H1 (cell line): ENCODE data around the gene WDR19. TPM values are rescaled to one million over a fixed set of nuclear protein-coding genes. Genes with fewer than 3 reads are reported as not detected.

Experiments
- BCL11A ChIP-seq, 2 experiments: IDR thresholded peaks; one replicate each; pipeline ENCODE4 v1.6.1; 2011; ENCODE audit warnings: low read depth in 2 of 2, low read length in 2 of 2, mild to moderate bottlenecking in 2 of 2
- CREB1 ChIP-seq: IDR thresholded peaks from 2 replicates; pipeline ENCODE4 v1.6.1; 2012; ENCODE audit warnings: inconsistent platforms
- MAFK ChIP-seq: IDR thresholded peaks from 2 replicates; pipeline ENCODE4 v1.6.1; 2012; ENCODE audit warnings: low read depth, mild to moderate bottlenecking, improper control_type of control experiment, low read length
- POLR2A ChIP-seq, 2 experiments: IDR thresholded peaks; 1 replicate in 1 of 2; 2 replicates in 1 of 2; pipeline ENCODE4 v1.6.1; 2011; ENCODE audit warnings: low read depth in 2 of 2, low read length in 2 of 2, mild to moderate bottlenecking in 2 of 2; ENCODE audit errors: control extremely low read depth in 1 of 2
- TCF12 ChIP-seq: IDR thresholded peaks from 2 replicates; pipeline ENCODE4 v1.6.1; 2011; ENCODE audit warnings: low read depth, mild to moderate bottlenecking, low read length
- TEAD4 ChIP-seq: IDR thresholded peaks from 2 replicates; pipeline ENCODE4 v1.6.1; 2012; ENCODE audit warnings: low read depth, low read length, inconsistent platforms, mixed read lengths
- YY1 ChIP-seq: IDR thresholded peaks from 2 replicates; pipeline ENCODE4 v1.6.1; 2011; ENCODE audit warnings: low read depth, mild to moderate bottlenecking, low read length
- ZNF274 ChIP-seq: IDR thresholded peaks from 2 replicates; pipeline ENCODE4 v1.7.0; 2012; ENCODE audit warnings: low read length, borderline replicate concordance; ENCODE audit errors: extremely low read depth
- polyA plus RNA-seq, 7 experiments: library from polyadenylated mRNA; depleted of rRNA in 3 of 7; stranded (reverse) in 5 of 7; unstranded in 2 of 7; fragments of >200 nt in 5 of 7; fragments of 200-250 nt in 2 of 7; gene quantifications; 1 replicate in 5 of 7; 2 replicates in 1 of 7; 4 replicates in 1 of 7; pipeline versions ENCODE4 v1.2.1 to v1.2.3, GENCODE V29; 2011 to 2013; ENCODE audit warnings: missing spikeins in 2 of 7, mixed read lengths in 2 of 7
- small RNA-seq: library from polyadenylated mRNA; stranded (forward); fragments of <200 nt; extraction: miRNeasy Mini kit (QIAGEN cat#:217004); gene quantifications from one replicate; pipeline ENCODE3, GENCODE V24; 2013; ENCODE audit not compliant: insufficient read depth
- total RNA-seq: library from RNA; stranded (reverse); fragmentation: NEBNext Ultra II Directional; extraction: Animal tissue kit (Norgen Biotek cat#: 25700); gene quantifications from 2 replicates; pipeline ENCODE4 v1.2.1, GENCODE V29; 2021
- TF ChIP-seq, protein P1 (sequence below): IDR thresholded peaks from 2 replicates; pipeline ENCODE4 v1.6.1; 2012; ENCODE audit warnings: inconsistent platforms
- TF ChIP-seq, protein P2 (sequence below): IDR thresholded peaks from 2 replicates; pipeline ENCODE4 v1.6.1; 2012; ENCODE audit warnings: low read length, inconsistent platforms

Gene WDR19
- total and polyA plus RNA-seq, 2 of the 8 experiments (the other 6 are each of a cell fraction or from before 2014, with no cell fraction given), result 22.2 to 23.3 TPM

DNA sequence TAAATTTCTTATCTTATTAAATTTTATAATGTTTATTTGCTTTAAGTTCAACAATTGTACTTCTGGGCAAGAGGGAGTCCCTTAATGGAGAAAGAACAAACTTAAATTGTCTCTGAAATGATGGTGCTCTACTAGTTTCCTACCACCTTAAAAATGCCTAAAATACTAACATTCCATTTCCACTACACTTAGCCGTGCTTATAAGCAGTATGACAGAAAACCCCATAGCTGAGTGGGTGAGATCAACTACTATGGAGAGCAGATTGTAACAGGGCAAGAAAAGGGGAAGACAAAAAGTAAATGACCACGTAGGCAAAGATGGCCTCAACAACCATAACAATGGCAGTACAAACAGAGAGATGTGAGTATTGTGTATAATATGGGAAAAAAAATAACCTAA, 148.9 kb downstream of the WDR19 start (continued):
- TF ChIP-seq ZNF274 (no peak), CREB1 (no peak), MAFK (no peak), TEAD4 (no peak), BCL11A (IDR thresholded peaks at IDR 0.05; ENCODE audit: low read depth in 2 of 2, low read length in 2 of 2) (no peak), POLR2A (IDR thresholded peaks at IDR 0.05; ENCODE audit: control extremely low read depth in 1 of 2, low read depth in 2 of 2, low read length in 2 of 2) (no peak), TCF12 (no peak), YY1 (no peak)
- TF ChIP-seq, protein P1, sequence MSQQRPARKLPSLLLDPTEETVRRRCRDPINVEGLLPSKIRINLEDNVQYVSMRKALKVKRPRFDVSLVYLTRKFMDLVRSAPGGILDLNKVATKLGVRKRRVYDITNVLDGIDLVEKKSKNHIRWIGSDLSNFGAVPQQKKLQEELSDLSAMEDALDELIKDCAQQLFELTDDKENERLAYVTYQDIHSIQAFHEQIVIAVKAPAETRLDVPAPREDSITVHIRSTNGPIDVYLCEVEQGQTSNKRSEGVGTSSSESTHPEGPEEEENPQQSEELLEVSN, result no peak
- TF ChIP-seq, protein P2, sequence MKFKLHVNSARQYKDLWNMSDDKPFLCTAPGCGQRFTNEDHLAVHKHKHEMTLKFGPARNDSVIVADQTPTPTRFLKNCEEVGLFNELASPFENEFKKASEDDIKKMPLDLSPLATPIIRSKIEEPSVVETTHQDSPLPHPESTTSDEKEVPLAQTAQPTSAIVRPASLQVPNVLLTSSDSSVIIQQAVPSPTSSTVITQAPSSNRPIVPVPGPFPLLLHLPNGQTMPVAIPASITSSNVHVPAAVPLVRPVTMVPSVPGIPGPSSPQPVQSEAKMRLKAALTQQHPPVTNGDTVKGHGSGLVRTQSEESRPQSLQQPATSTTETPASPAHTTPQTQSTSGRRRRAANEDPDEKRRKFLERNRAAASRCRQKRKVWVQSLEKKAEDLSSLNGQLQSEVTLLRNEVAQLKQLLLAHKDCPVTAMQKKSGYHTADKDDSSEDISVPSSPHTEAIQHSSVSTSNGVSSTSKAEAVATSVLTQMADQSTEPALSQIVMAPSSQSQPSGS, result no peak
- TF ChIP-seq, all 59 proteins: peak for 0

Small RNAs within 50 kb of the gene (small RNA-seq; reads per million reads assigned to genes)
- gene RNU6-32P, result not detected

Other genes starting within 250 kb of the WDR19 start
- not detected in 2 replicates for gene TMEM156, start 150.1 kb upstream of the WDR19 start, total RNA-seq
- not detected in 2 replicates for gene TMEM156, start 150.1 kb upstream of the WDR19 start, polyA plus RNA-seq (2011; rRNA removed)
- gene KLHL5, start 120.3 kb upstream of the WDR19 start, total RNA-seq, result 22.4 and 23.6 TPM in 2 replicates
- 8.8 and 13.0 TPM in 2 replicates for gene KLHL5, start 120.3 kb upstream of the WDR19 start, polyA plus RNA-seq (2011; rRNA removed)
- gene RFC1, start 183.8 kb downstream of the WDR19 start, total RNA-seq, result 78.0 and 83.8 TPM in 2 replicates
- 10.4 and 16.0 TPM in 2 replicates for gene RFC1, start 183.8 kb downstream of the WDR19 start, polyA plus RNA-seq (2011; rRNA removed)
- gene KLB, start 224.4 kb downstream of the WDR19 start, total RNA-seq, result not detected in 2 replicates
- gene KLB, start 224.4 kb downstream of the WDR19 start, polyA plus RNA-seq (2011; rRNA removed), result 0.03 TPM in 2 replicates